ENCODE measurements around the gene SHC2. TPM values are rescaled to one million over a fixed set of nuclear protein-coding genes. Genes with fewer than 3 reads are reported as not detected.
A peak's percentile ranks its signal among the peaks of the same experiment; 100 is the strongest.

The SHC2 gene
- total and polyA plus RNA-seq, 2 donors (not counting 3 experiments of a cell fraction or from before 2014, with no cell fraction given), result 7.5 to 11.8 TPM

GRCh38 chr19:459724-460511 is 915 bp downstream of the SHC2 start:
- BruUV-seq (replicated peaks), result no TSS peak
- Histone ChIP-seq H3K9me1 (replicated peaks; ENCODE audit: control insufficient read depth, extremely low read depth, insufficient read depth, low read length) (no peaks in the 10 kb centered on the region), H3K4me2 (ENCODE audit: insufficient read depth, low read length) (peak overlapping the region; percentile 50), H3K27ac (ENCODE audit: insufficient read depth, low read depth, low read length) (no peak overlapping the region), H3K9ac (replicated peaks; ENCODE audit: extremely low read depth, insufficient read depth, low read length) (peak overlapping the region; percentile 19), H3K4me1 (ENCODE audit: control insufficient read depth, extremely low read depth, insufficient read depth, low read length) (no peaks in the 10 kb centered on the region), H4K20me1 (replicated peaks; ENCODE audit: control insufficient read depth, extremely low read depth, insufficient read depth, low read length) (no peaks in the 10 kb centered on the region), H3K36me3 (ENCODE audit: control insufficient read depth in 2 of 2, extremely low read depth in 1 of 2, insufficient read depth in 2 of 2, low read length in 2 of 2) (no peaks in the 10 kb centered on the region), H3K9me3 (replicated peaks; ENCODE audit: control insufficient read depth, insufficient read depth, low read length) (no peaks in the 10 kb centered on the region), H3K4me3 (replicated peaks in 1 of 3; ENCODE audit: insufficient read depth in 1 of 3, low read depth in 1 of 3, low read length in 3 of 3) (peak overlapping the region in 2 of 3 experiments; percentile 33 to 41), H2AFZ (ENCODE audit: low read depth, low read length) (peak overlapping the region; percentile 27), H3K79me2 (ENCODE audit: control insufficient read depth, insufficient read depth, low read length) (no peaks in the 10 kb centered on the region), H3K27me3 (ENCODE audit: control insufficient read depth in 2 of 2, insufficient read depth in 2 of 2, low read length in 2 of 2) (peaks cover 5 to 18% of the 10 kb centered on the region in 2 experiments)
- ChIA-PET POLR2A (no interaction called here), CTCF (no interaction called here)
- FAIRE-seq (peak; percentile 18), DNase-seq (ENCODE audit: low read depth, low spot score) (peak; percentile 63)
- TF ChIP-seq FOS (IDR thresholded peaks at IDR 0.05; ENCODE audit: borderline replicate concordance, insufficient read depth, low read length), result no peak
- TF ChIP-seq CTCF (IDR thresholded peaks at IDR 0.05; ENCODE audit: extremely low read depth in 1 of 2, insufficient read depth in 1 of 2, low read depth in 1 of 2, low read length in 2 of 2), result no peak
- TF ChIP-seq EZH2 (IDR thresholded peaks at IDR 0.05; ENCODE audit: borderline replicate concordance, low read depth, low read length, severe bottlenecking), result peak; percentile 72
- TF ChIP-seq MAX (IDR thresholded peaks at IDR 0.05; ENCODE audit: insufficient read depth, insufficient read length), result no peak
- dilution Hi-C loops (cut with MboI; ENCODE audit: extremely low pct_ligation_motif_present, low sequenced_read_pairs), result no loop called here
- intact Hi-C loops (cut with micrococcal nuclease), result no loop called here

Data from endothelial cell of umbilical vein (primary cell).